Stimulated activated CD4-positive, alpha-beta T cell treated with anti-CD3 and anti-CD28 coated beads, Interleukin-12 subunit alpha, Interleukin-12 subunit beta, amount 100 ng/mL, for 24 hours (primary cell): ENCODE data around the gene FNDC11.

Experiments used
- DNase-seq, 2 experiments: peaks; one replicate each; pipeline ENCODE4 v3.0.0-alpha.2; 2020; ENCODE audit warnings: low read depth in 2 of 2

The FNDC11 gene

DNA sequence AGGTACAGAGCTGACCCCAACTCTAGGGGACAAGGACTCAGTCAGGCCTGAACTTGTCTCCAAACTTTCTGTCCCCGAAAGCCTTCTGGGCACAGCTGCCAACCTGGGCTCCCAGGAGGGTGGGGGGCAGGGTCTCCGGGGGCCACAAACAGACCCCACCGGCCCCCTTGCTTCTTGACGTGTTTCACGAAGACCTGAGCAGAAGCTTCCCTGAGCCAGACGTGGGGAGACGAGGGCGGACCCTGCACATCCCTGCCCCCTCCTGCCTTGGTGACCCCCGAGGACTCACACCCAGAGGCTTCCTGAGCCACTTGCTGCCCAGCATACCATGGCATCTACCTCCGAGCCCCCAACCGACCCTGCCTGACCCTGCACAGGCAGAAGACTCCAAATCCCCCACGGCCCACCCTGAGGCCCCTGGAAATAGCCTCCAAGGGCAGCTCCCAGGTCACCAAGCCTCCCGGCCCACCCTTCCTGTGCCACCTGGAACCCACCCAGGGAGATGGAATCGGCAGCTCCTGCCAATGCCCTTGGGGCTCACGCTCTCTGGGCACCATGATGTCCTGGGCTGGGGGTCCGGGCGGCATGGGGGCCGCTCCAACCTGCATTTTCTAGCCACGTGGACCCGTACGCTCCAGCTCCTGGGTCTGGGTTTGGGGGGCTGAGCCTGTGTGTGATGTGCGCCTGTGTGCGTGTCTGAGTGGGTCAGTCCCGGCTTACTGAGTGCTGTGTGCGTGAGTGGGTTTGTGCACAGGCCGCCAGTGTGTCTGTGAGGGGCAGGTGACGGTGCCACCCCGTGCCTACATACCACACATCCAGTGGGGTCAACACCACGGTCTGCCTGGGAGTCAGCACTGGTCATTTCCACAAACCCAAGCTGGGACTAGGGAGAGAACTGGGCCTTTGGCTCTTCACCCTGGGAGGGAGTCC, 14.3 kb upstream of the FNDC11 start:
- DNase-seq, result no peak

DNA sequence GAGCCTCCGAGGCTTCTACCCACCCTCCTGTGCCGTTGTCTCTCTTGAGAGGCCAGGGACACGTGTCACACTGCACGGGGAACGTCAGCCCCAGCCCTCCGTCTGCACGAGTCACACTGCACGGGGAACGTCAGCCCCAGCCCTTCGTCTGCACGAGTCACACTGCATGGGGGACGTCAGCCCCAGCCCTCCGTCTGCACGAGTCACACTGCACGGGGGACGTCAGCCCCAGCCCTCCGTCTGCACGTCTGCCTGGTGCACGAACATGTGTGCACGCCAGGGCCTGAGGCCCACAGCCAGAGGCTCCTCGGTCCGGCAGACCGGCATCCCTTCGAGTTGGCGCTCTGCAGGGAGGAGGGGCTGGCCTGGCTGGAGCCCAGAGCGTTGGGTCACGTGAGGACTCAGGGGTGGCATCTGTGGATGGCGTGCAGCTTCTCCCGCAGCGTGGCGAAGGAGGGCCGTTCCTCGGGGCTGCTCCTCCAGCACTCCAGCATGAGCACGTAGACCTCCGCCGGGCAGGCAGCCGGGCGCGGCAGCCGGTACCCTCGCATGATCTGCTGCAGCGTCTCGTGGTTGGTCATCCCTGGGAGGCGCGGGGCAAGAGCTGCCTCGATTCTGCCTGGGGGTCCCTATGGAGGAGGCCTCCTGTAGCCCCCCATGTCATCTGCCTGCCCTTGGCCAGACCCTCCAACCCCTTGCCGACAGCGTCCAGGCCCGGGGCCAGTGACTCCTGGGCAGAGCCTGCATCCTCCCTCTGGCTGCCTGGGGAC, 13.4 kb upstream of the FNDC11 start:
- DNase-seq, result no peak

DNA sequence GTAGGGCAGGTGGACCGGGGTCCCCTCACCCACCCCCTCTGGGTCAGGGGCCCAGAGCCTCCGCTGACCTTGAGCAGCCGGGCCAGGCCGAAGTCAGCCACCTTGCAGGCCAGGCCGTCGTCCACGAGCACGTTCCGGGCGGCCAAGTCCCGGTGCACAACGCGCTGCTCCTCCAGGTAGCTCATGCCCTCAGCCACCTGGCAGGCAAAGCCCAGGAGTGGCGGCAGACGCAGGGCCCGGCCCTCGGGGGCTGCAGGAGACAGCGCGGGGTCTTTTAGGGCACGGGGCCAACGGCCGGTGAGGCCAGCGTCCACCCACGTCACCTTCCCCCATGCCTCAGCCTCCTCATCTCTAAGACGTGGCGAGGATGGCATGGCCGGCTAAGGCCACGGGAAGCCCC, 12.6 kb upstream of the FNDC11 start:
- no peak for DNase-seq

GRCh38 chr20:63542031-63542559, 11.9 kb upstream of the FNDC11 start:
- no peak for DNase-seq

GRCh38 chr20:63542696-63543095, 11.3 kb upstream of the FNDC11 start:
- no peak for DNase-seq

DNA sequence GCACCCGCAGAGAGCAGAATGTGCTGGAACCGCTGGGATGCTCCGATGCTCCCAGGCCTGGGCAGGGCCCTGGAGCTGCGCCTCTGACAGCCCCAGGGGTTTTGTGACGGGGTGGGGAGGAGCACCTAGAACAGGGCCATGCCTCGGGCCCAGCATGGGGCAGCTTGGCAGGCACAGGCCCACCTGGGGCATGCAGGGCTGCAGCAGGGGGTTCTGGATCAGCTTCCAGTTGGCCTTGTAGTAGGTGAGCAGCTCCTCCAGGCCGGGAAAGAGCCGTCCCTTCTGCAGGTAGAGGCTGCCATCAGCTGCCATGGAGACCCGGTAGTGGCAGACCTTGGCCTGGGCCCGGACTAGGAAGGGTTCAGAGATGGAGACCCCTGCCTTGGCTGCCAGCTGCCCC, 10.8 kb upstream of the FNDC11 start:
- no peak for DNase-seq

- DNase-seq, result no peak
Observed at GRCh38 chr20:63543733-63544132, 10.2 kb upstream of the FNDC11 start.

DNA sequence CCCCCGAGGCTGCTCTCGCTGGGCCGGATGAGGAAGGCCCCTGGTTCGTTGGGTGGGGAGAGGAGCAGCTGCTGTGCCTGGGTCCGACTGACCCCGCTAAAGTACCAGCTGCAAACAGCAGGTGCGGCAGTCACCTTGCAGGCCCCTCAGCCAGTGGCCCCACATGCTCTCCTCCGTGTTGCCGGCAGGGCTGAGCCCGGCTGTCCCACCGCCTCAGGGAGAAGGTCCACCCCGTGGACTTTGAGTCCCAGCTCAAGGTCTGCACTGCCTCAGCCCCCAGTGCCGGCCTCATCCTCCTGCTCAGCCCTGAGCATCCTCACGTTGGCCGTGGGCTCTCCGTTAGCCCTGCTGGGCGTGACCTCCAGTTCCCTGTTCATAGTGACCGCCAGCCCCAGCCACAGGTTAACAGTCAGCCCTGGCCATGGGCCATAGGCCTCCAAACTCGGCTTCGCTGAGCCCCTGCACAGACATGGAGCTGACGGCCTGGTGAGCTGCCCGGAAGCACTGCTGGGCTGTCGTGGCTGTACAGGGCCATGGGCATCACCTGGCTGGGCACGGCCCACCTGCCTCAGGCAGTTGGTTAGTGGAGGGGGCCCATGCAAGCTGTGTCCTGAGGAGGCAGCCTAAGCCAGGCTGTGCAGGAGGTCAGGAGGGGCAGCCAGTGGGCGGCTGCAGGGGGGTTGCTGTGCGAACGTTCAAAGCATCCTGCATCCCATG, 9.6 kb upstream of the FNDC11 start:
- DNase-seq, result no peak

DNA sequence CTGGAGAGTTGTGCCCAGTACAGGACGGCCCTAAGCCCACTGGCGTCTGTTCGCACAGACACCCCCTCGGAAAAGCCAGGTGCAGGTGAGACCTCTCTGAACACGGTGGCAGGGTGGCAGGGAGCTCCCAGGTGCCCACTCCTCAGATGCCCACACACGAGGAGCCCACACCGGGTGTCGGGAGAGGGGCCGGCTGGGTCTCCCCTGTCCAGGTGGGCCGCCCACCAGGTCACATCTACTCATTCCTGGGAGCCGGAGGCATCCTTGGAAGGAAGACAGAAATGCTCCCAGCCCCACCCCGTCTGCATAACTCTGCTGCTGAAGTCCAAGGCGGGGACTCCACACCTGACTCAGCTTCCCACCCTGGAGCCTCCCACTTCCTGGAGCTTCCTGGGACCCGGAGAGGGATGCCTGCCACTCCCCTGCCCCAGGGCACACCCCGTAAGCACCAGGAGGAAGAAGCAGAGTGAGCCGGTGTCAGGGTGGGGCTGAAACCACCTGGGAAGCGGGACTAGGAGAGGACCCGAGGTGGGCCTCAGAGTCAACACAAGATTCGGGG, 8.9 kb upstream of the FNDC11 start:
- DNase-seq, result no peak

DNA sequence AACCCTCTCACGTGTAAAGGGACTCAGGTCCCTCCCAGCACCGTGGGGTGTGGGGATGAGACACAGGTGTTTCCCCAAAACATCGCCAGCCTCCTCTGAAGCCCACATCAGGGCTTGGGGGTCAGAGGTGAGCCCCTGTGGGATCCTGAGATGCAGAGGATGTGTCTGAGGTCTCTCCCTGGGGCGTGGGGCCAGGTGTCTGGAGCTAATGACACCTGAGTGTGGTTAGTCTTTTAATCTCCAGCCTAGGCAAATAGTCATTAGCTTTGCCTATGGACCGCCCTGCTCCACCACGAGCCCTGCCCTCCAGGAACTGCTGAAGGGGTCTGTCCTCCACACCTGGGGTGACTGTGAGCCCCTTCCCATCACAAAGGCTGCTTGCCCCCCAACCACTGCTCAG, 8.1 kb upstream of the FNDC11 start:
- no peak for DNase-seq

GRCh38 chr20:63546256-63546955, 7.6 kb upstream of the FNDC11 start:
- DNase-seq, result no peak

GRCh38 chr20:63546956-63547724, 6.8 kb upstream of the FNDC11 start:
- no peak for DNase-seq

DNA sequence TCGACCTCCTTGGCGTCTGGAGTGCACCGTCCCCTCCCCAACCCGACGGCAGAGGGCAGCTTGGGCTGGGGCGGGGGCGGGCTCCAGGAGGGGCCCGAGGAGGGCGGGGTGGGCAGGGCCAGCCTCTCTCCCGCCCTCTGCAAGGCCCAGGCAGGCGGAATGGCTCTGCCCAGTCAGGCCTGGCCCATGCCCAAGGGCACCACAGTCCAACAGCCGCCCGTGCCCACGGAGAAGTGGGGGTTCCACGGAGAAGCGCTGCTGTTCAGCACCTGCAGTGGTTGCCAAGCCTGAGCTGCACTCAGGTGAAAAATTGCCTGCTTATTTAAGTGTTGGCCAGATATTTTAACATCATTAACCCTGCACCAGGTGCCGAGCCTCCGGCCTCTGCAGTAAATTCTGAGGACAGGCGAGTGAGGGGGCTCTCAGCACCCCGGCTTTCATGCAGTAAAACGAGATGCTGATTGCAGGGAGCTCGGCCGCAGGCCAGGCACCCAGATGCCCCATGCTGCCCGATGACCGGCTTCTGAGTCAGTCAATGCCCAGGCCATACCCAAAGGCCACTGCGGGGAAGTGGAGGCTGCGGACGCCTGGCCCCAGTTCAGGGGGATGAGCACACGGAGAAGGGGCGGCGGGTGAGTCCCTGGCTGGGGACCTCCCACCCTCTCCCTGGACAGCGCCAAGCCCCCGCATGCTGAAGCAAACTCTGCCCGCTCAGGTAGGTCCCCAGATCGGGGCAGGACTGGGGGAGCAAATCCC, 6.1 kb upstream of the FNDC11 start, which contains the start of gene SRMS:
Gene SRMS, minus strand, starts transcription at position 25 of the 756 bp plus-strand sequence. CDS start 286 bp downstream, outside the sequence.
- no peak for DNase-seq

- no peak for DNase-seq
Observed at GRCh38 chr20:63548542-63548941, 5.4 kb upstream of the FNDC11 start.

- DNase-seq, result no peak
Observed at GRCh38 chr20:63549019-63549418, 4.9 kb upstream of the FNDC11 start.

- no peak for DNase-seq
Observed at GRCh38 chr20:63549679-63550282, 4.2 kb upstream of the FNDC11 start.

DNA sequence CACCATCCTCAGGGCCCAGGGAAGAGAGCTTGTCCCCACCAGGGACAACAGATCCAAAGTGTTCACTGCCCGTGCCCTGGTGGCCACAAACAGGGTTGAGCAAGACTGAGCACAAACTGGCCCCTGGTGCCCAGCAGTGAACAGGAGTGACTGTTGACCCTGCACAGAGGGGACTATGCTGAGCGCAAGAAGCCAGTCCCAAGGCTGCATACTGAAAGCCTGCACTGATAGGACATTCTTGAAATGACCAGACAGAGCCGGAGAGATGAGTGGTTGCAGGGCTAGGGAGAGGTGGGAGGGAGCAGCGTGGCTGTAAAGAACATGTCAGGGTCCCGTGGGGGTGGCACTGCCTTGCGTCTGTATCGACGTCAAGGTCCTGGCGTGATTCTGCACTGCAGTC, 2.9 kb upstream of the FNDC11 start:
- no peak for DNase-seq

DNA sequence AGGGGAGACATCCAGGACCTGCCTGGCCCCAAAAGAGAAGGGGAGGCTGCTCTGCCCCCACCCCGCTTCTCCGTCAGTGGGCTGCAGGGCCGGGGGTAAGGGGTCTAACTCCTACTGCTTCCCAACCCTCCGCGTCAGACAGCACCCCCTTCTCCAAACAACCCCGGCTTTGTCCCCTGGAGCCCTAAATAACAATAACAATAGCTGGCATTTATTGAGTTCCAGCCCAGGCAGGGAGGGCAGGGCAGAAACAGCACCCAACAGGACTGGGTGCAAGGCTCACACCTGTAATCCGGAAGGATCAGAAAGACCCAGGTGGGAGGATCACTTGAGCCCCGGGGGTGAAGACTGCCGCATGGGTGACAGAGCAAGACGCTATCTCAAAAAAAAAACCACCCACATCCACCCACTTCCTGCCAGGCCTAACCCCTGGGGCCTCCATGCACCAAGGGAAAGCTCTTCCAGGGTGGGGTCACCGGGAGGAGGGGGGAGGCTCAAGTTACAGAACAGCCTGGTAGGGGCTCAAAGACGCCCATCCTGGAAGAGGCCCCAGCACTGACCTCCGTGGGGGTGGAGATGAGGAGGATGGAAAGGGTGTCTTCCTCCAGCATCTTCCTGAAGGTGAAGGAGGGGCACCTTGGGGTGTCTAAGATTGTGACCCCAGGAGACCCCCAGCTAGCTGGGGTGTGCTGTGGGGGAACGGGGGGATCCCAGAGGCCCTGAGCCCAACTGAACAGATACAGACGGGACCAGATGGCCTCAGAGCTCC, 1.3 kb upstream of the FNDC11 start:
- DNase-seq, result no peak
